Left lung (tissue), 10 donors: ENCODE results near the gene FRMD1. TPM values are rescaled to one million over a fixed set of nuclear protein-coding genes. Genes with fewer than 3 reads are reported as not detected.

Source experiments
- ATAC-seq: fragments of 200-7000 bp; cut with Tn5 transposase; one replicate; pipeline ENCODE4 v1.9.1; 2020; ENCODE audit warnings: moderate library complexity
- DNase-seq, 4 donors: peaks; one replicate each; pipeline ENCODE4 v3.0.0-alpha.2; 2013 to 2020
- H3K27ac ChIP-seq, 2 donors: fragments of 200-600 bp; sonication (generic) in 1 of 2; one replicate each; pipeline versions ENCODE4 v1.5.0 to v1.8.0; 2020 to 2021
- H3K27me3 ChIP-seq, 2 donors: fragments of 200-600 bp; sonication (generic) in 1 of 2; one replicate each; pipeline versions ENCODE4 v1.5.0 to v1.8.0; 2020 to 2021
- H3K36me3 ChIP-seq, 2 donors: fragments of 200-600 bp; sonication (generic) in 1 of 2; one replicate each; pipeline versions ENCODE4 v1.5.0 to v1.8.0; 2020 to 2021
- H3K4me1 ChIP-seq, 2 donors: fragments of 200-600 bp; one replicate each; pipeline ENCODE4 v1.8.0; 2021
- H3K4me3 ChIP-seq, 2 donors: fragments of 200-600 bp; sonication (generic) in 1 of 2; one replicate each; pipeline versions ENCODE4 v1.5.0 to v1.8.0; 2020 to 2021; ENCODE audit warnings: mild to moderate bottlenecking in 1 of 2
- H3K9me3 ChIP-seq, 2 donors: fragments of 200-600 bp; sonication (generic) in 1 of 2; one replicate each; pipeline versions ENCODE4 v1.5.0 to v1.8.0; 2020 to 2021
- CTCF ChIP-seq, 2 donors: fragments of 200-600 bp; sonication (generic) in 1 of 2; IDR thresholded peaks; one replicate each; pipeline versions ENCODE4 v1.5.0 to v1.8.0; 2021; ENCODE audit warnings: antibody characterized with exemption in 2 of 2
- intact Hi-C, 2 donors: fragments of 100-400 bp; cut with DNase I; formaldehyde crosslinking; loops; one replicate each; pipeline versions ENCODE4 v1.11.2 to v1.14.2; 2022
- polyA plus RNA-seq, 6 donors: library from polyadenylated mRNA; unstranded; fragments of 120-200 nt; gene quantifications; one replicate each; pipeline ENCODE4 v1.2.1, GENCODE V29; 2013; ENCODE audit not compliant: insufficient read length in 6 of 6
- total RNA-seq, 2 donors: library from RNA; stranded (reverse); fragmentation: NEBNext Ultra II Directional; extraction: Animal tissue kit (Norgen Biotek cat#: 25700); gene quantifications; one replicate each; pipeline ENCODE4 v1.2.1, GENCODE V29; 2021
- donor health status: DM: no; HTN: yes; CAD: no.
- donor health status: DM: no; HTN: no; CAD: no.

The FRMD1 gene
- total and polyA plus RNA-seq, 8 donors, result 3.4 to 7.2 (median 6.0) TPM; not detected in 2

- no peak for ATAC-seq
- Histone ChIP-seq H3K27ac (peak overlapping the region in 1 of 2 donors; percentile 71), H3K4me1 (peaks cover 4 to 11% of the 10 kb centered on the region in 2 donors), H3K9me3 (peaks cover 0 to 13% of the 10 kb centered on the region in 2 donors), H3K4me3 (no peak overlapping the region), H3K27me3 (peaks cover 0 to 19% of the 10 kb centered on the region in 2 donors), H3K36me3 (no peaks in the 10 kb centered on the region)
- no peak for DNase-seq
- TF ChIP-seq CTCF (IDR thresholded peaks at IDR 0.05), result no peak
- intact Hi-C loops, result no loop called here
These were observed 44.5 kb downstream of the FRMD1 start for GRCh38 chr6:168034537-168034936.

- Histone ChIP-seq H3K36me3 (no peaks in the 10 kb centered on the region), H3K4me3 (no peak overlapping the region), H3K27me3 (peaks cover 0 to 19% of the 10 kb centered on the region in 2 donors), H3K9me3 (peaks cover 0 to 5% of the 10 kb centered on the region in 2 donors), H3K4me1 (peaks cover 4 to 11% of the 10 kb centered on the region in 2 donors), H3K27ac (no peak overlapping the region)
- no peak for TF ChIP-seq CTCF (IDR thresholded peaks at IDR 0.05)
- DNase-seq (no peak), ATAC-seq (no peak)
- intact Hi-C loops, result no loop called here
These were observed 45.2 kb downstream of the FRMD1 start for GRCh38 chr6:168033791-168034190.

GRCh38 chr6:168032005-168032760 is 46.8 kb downstream of the FRMD1 start:
- Histone ChIP-seq H3K36me3 (no peaks in the 10 kb centered on the region), H3K4me3 (no peak overlapping the region), H3K27ac (peak overlapping the region; percentile 59 to 67), H3K27me3 (peaks cover 0 to 19% of the 10 kb centered on the region in 2 donors), H3K9me3 (no peaks in the 10 kb centered on the region), H3K4me1 (peaks cover 4 to 11% of the 10 kb centered on the region in 2 donors)
- intact Hi-C loops, result no loop called here
- no peak for DNase-seq
- ATAC-seq, result peak; percentile 47
- TF ChIP-seq CTCF (IDR thresholded peaks at IDR 0.05), result no peak

- Histone ChIP-seq H3K9me3 (no peaks in the 10 kb centered on the region), H3K4me3 (no peak overlapping the region), H3K36me3 (no peaks in the 10 kb centered on the region), H3K27ac (peak overlapping the region; percentile 59 to 67), H3K27me3 (peaks cover 0 to 19% of the 10 kb centered on the region in 2 donors), H3K4me1 (peaks cover 4 to 11% of the 10 kb centered on the region in 2 donors)
- DNase-seq (peak in 1 of 4 donors; percentile 74), ATAC-seq (no peak)
- TF ChIP-seq CTCF (IDR thresholded peaks at IDR 0.05), result no peak
- intact Hi-C loops, result no loop called here
These were observed 47.5 kb downstream of the FRMD1 start for GRCh38 chr6:168031411-168031971.

GRCh38 chr6:168030908-168031307 is 48.1 kb downstream of the FRMD1 start:
- no peak for ATAC-seq
- no peaks in the 10 kb centered on the region for H3K9me3 ChIP-seq
- no peak overlapping the region for H3K4me3 ChIP-seq
- peaks cover 4 to 11% of the 10 kb centered on the region in 2 donors for H3K4me1 ChIP-seq
- peaks cover 0 to 14% of the 10 kb centered on the region in 2 donors for H3K27me3 ChIP-seq
- intact Hi-C loops, result no loop called here
- no peak overlapping the region for H3K27ac ChIP-seq
- no peak for DNase-seq
- TF ChIP-seq CTCF (IDR thresholded peaks at IDR 0.05), result no peak
- no peaks in the 10 kb centered on the region for H3K36me3 ChIP-seq
